GM13976 (cell line): ENCODE data around the gene TRIO.

Experiments used
- DNase-seq: peaks from one replicate; pipeline ENCODE4 v3.0.0; 2012; ENCODE audit warnings: low spot score
- CTCF ChIP-seq: IDR thresholded peaks from 2 replicates; pipeline ENCODE4 v1.5.1; 2012; ENCODE audit warnings: borderline replicate concordance, mild to moderate bottlenecking; ENCODE audit not compliant: insufficient read depth; ENCODE audit errors: extremely low read depth, missing control alignments, control extremely low read depth
- in situ Hi-C: fragments of 300-500 bp; cut with MboI; formaldehyde crosslinking; loops from one replicate; pipeline ENCODE4 v1.12.0; 2022; ENCODE audit warnings: low sequenced_read_pairs, mixed read lengths, inconsistent platforms; ENCODE audit not compliant: unreplicated experiment

The TRIO gene

GRCh38 chr5:14374100-14374499, 231.0 kb downstream of the TRIO start:
- in situ Hi-C loops: loop anchor here (25.0 kb wide), 2 partner anchors 263 to 387 kb away; no protein-coding TSS in a partner anchor
- TF ChIP-seq CTCF: no peak
- no peak for DNase-seq

GRCh38 chr5:14376789-14377188, 233.6 kb downstream of the TRIO start:
- no peak for DNase-seq
- in situ Hi-C loops: no loop called here
- TF ChIP-seq CTCF: no peak

- no peak for TF ChIP-seq CTCF
- no peak for DNase-seq
- in situ Hi-C loops: no loop called here
Measured at GRCh38 chr5:14379739-14380497, 236.8 kb downstream of the TRIO start.

GRCh38 chr5:14380712-14381111, 237.6 kb downstream of the TRIO start:
- in situ Hi-C loops: no loop called here

GRCh38 chr5:14382640-14383039, 239.5 kb downstream of the TRIO start:
- DNase-seq: no peak
- in situ Hi-C loops: no loop called here
- no peak for TF ChIP-seq CTCF

More at GRCh38 chr5:14380712-14381111, 237.6 kb downstream of the TRIO start:
- DNase-seq: no peak
- no peak for TF ChIP-seq CTCF

GRCh38 chr5:14383923-14384322, 240.8 kb downstream of the TRIO start:
- no peak for TF ChIP-seq CTCF
- in situ Hi-C loops: no loop called here
- DNase-seq: no peak
